OCI-LY7 (cell line): ENCODE measurements around the gene LGALS9C.
"Not testable (repeated sequence)": the region's sequence is repeated elsewhere in the genome, so short reads cannot be mapped to it uniquely, and the experiment has no call there.

Source experiments
- EZH2phosphoT487 ChIP-seq: fragments of 200-600 bp; sonication (generic); IDR thresholded peaks from 2 replicates; pipeline ENCODE4 v1.6.1; 2018; ENCODE audit warnings: low read depth, borderline replicate concordance, mild to moderate bottlenecking, mixed run types, antibody characterized with exemption, low read length, moderate library complexity, mixed read lengths
- TF ChIP-seq, protein P1 (sequence below): fragments of 200-600 bp; sonication (generic); conservative IDR thresholded peaks from 2 replicates; pipeline ENCODE4 v1.5.1; 2014; ENCODE audit warnings: mild to moderate bottlenecking, antibody characterized with exemption, low read length, moderate library complexity, mixed read lengths

DNA sequence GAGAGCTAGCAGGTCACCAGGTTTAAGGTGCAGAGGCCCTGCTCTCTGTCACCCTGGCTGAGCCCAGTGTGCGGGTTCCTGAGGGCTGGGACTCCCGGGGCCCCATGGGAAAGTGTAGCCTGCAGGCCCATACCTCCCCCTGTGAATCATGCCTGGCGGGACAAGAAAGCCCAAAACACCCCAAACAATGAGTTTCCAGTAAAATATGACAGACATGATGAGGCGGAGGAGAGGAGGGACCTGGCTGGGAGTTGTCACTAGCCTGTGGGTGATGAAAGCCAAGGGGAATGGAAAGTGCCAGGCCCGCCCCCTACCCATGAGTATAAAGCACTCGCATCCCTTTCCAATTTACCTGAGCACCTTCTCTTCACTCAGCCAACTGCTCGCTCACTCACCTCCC is 26.8 kb upstream of the LGALS9C start:
- TF ChIP-seq, protein P1, sequence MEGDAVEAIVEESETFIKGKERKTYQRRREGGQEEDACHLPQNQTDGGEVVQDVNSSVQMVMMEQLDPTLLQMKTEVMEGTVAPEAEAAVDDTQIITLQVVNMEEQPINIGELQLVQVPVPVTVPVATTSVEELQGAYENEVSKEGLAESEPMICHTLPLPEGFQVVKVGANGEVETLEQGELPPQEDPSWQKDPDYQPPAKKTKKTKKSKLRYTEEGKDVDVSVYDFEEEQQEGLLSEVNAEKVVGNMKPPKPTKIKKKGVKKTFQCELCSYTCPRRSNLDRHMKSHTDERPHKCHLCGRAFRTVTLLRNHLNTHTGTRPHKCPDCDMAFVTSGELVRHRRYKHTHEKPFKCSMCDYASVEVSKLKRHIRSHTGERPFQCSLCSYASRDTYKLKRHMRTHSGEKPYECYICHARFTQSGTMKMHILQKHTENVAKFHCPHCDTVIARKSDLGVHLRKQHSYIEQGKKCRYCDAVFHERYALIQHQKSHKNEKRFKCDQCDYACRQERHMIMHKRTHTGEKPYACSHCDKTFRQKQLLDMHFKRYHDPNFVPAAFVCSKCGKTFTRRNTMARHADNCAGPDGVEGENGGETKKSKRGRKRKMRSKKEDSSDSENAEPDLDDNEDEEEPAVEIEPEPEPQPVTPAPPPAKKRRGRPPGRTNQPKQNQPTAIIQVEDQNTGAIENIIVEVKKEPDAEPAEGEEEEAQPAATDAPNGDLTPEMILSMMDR: not testable (repeated sequence)
- not testable (repeated sequence) for TF ChIP-seq EZH2phosphoT487
